IMR-90 (cell line): ENCODE measurements around the gene CFAP61.

Experiments used
- CTCF ChIP-seq: conservative IDR thresholded peaks from 2 replicates; pipeline ENCODE4 v1.5.1; 2012; ENCODE audit warnings: mild to moderate bottlenecking, low read depth, low read length, improper control_type of control experiment
- SMC3 ChIP-seq: fragments of 150-350 bp; IDR thresholded peaks from 2 replicates; pipeline ENCODE4 v1.6.1; 2016; ENCODE audit warnings: low read depth, mild to moderate bottlenecking, antibody characterized with exemption, low read length, moderate library complexity

- TF ChIP-seq CTCF (no peak), SMC3 (no peak)
Observed at GRCh38 chr20:20148779-20149178, 96.4 kb downstream of the CFAP61 start.
